Progenitor cell of endocrine pancreas (in vitro differentiated cells): ENCODE data around the gene SNX9. TPM values are rescaled to one million over a fixed set of nuclear protein-coding genes. Genes with fewer than 3 reads are reported as not detected.

Experiments
- total RNA-seq: library from RNA; stranded (reverse); gene quantifications from 2 replicates; pipeline ENCODE4 v1.2.1, GENCODE V29; 2021

Gene SNX9
- total RNA-seq, 1 donor from 2014 or later, result 29.3 TPM

Other genes with a start within 250 kb of the SNX9 start
- 18.9 and 22.2 TPM in 2 replicates for gene SYNJ2, start 158.6 kb downstream of the SNX9 start, total RNA-seq